Left ventricle myocardium inferior (tissue), 1 donor: ENCODE data around the gene SRPRA. TPM values are rescaled to one million over a fixed set of nuclear protein-coding genes. Genes with fewer than 3 reads are reported as not detected.

Experiments
- DNase-seq: peaks from one replicate; pipeline ENCODE4 v3.0.0-alpha.2; 2020
- H3K27ac ChIP-seq: fragments of 200-600 bp; replicated peaks from 2 replicates; pipeline ENCODE4 v1.8.0; 2021
- H3K27me3 ChIP-seq: fragments of 200-600 bp; 2 replicates; pipeline ENCODE4 v1.8.0; 2021; ENCODE audit warnings: low read depth
- H3K36me3 ChIP-seq: fragments of 200-600 bp; 2 replicates; pipeline ENCODE4 v1.8.0; 2021
- H3K4me1 ChIP-seq: fragments of 200-600 bp; 2 replicates; pipeline ENCODE4 v1.8.0; 2021
- H3K4me3 ChIP-seq: fragments of 200-600 bp; 2 replicates; pipeline ENCODE4 v1.8.0; 2021; ENCODE audit warnings: mild to moderate bottlenecking, moderate library complexity
- H3K9me3 ChIP-seq: fragments of 200-600 bp; replicated peaks from 2 replicates; pipeline ENCODE4 v1.8.0; 2021
- CTCF ChIP-seq: fragments of 200-600 bp; IDR thresholded peaks from 2 replicates; pipeline ENCODE4 v1.8.0; 2021; ENCODE audit warnings: antibody characterized with exemption, mild to moderate bottlenecking, borderline replicate concordance
- intact Hi-C: fragments of 100-400 bp; cut with micrococcal nuclease; formaldehyde crosslinking; loops from one replicate; pipeline ENCODE4 v1.11.0; 2022
- total RNA-seq: library from RNA; stranded (reverse); fragmentation: NEBNext Ultra II Directional; extraction: Animal tissue kit (Norgen Biotek cat#: 25700); gene quantifications from one replicate; pipeline ENCODE4 v1.2.1, GENCODE V29; 2021
- donor health status: DM: no; HTN: yes; CAD: no; lungs with severe emphysema.

The SRPRA gene
- total RNA-seq, 1 donor from 2014 or later: 64.2 TPM

DNA sequence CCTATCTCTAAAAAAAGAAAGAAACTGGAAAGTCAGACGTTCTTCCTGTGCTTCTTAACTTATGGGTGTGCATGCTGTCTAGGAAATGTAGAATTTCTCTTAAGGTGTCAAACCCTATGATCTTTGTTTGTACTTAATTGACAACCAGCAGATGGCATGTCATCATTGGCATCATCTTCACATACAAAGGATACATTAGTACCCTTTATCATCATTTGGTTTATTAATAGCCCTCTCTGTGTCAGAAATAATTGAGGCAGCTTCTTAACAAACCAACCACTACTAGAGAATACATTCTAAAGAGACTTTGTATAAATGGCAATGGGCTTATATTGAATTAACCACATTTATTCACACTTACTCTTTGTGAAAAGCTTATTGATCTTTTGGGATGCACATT lies 13.9 kb downstream of the SRPRA start:
- Histone ChIP-seq H3K9me3 (no peaks in the 10 kb centered on the region), H3K4me3 (no peak overlapping the region), H3K27me3 (no peaks in the 10 kb centered on the region), H3K4me1 (peaks cover 8% of the 10 kb centered on the region), H3K36me3 (peaks cover 59% of the 10 kb centered on the region), H3K27ac (no peak overlapping the region)
- DNase-seq: no peak
- intact Hi-C loops: no loop called here
- no peak for TF ChIP-seq CTCF

GRCh38 chr11:126253265-126253664 lies 15.4 kb downstream of the SRPRA start:
- intact Hi-C loops: no loop called here
- no peak for DNase-seq
- no peak for TF ChIP-seq CTCF
- Histone ChIP-seq H3K27ac (no peak overlapping the region), H3K4me1 (peaks cover 8% of the 10 kb centered on the region), H3K27me3 (no peaks in the 10 kb centered on the region), H3K9me3 (no peaks in the 10 kb centered on the region), H3K36me3 (peaks cover 69% of the 10 kb centered on the region), H3K4me3 (no peak overlapping the region)

DNA sequence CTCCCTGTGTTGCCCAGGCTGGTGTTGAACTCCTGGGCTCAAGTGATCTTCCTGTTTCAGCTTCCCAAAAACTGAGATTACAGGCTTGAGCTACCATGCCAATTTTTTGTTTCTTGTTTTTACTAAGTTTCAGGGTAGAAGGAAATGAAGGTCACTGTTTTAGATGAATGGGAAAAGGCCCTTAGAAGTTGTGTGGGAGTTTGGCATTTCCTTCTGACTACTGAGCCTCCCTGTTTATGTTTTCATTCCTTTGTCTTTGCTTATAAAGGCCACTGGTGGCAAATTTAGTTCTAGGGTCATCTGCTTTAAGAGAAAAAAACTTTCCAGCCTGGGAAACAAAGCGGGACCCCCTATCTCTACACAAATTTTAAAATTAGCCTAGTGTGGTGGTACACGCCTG lies 22.1 kb downstream of the SRPRA start:
- TF ChIP-seq CTCF: no peak
- intact Hi-C loops: no loop called here
- Histone ChIP-seq H3K27me3 (no peaks in the 10 kb centered on the region), H3K4me3 (no peak overlapping the region), H3K4me1 (no peaks in the 10 kb centered on the region), H3K9me3 (no peaks in the 10 kb centered on the region), H3K27ac (no peak overlapping the region), H3K36me3 (peaks cover 73% of the 10 kb centered on the region)
- no peak for DNase-seq

DNA sequence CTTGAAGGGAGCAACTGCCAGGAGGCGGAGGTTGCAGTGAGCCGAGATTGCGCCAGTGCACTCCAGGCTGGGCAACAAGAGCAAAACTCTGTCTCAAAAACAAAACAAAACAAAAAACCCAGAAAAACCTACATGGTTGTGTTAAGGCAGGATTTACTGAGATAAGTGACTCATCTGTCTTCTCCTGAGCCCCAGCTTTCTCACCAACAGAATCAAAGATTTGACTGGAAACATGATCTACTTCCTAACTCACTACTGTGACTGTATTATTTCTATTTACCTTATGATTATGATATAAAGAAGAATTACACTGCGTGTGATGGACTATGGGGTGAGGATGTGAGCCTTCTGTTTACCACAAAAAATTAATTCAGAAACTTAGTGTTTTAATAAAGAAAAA lies 35.3 kb downstream of the SRPRA start:
- no peak for DNase-seq
- H3K27me3 ChIP-seq: no peaks in the 10 kb centered on the region
- intact Hi-C loops: no loop called here
- no peak for TF ChIP-seq CTCF
- no peak overlapping the region for H3K27ac ChIP-seq
- H3K36me3 ChIP-seq: peaks cover 24% of the 10 kb centered on the region
- H3K4me3 ChIP-seq: no peak overlapping the region
- no peaks in the 10 kb centered on the region for H3K9me3 ChIP-seq
- H3K4me1 ChIP-seq: peaks cover 30% of the 10 kb centered on the region

- Histone ChIP-seq H3K27me3 (no peaks in the 10 kb centered on the region), H3K9me3 (no peaks in the 10 kb centered on the region), H3K36me3 (peaks cover 17% of the 10 kb centered on the region), H3K4me1 (peaks cover 30% of the 10 kb centered on the region), H3K27ac (no peak overlapping the region), H3K4me3 (no peak overlapping the region)
- no peak for DNase-seq
- no peak for TF ChIP-seq CTCF
- intact Hi-C loops: no loop called here
These were observed 36.0 kb downstream of the SRPRA start for GRCh38 chr11:126232683-126233082.
